Gastrocnemius medialis (tissue), 4 donors: ENCODE measurements around the gene NTS. TPM values are rescaled to one million over a fixed set of nuclear protein-coding genes. Genes with fewer than 3 reads are reported as not detected.

ENCODE experiments used
- ATAC-seq, 2 donors: fragments of 150-250 bp; one replicate each; pipeline ENCODE4 v1.9.1; 2016
- DNase-seq, 2 donors: peaks; one replicate each; pipeline ENCODE4 v3.0.0-alpha.2; 2019
- H3K27ac ChIP-seq, 4 donors: fragments of 200-600 bp; sonication (generic); 1 replicate in 1 of 4; 2 replicates in 3 of 4; pipeline ENCODE4 v1.5.1; 2016 to 2018; ENCODE audit warnings: mild to moderate bottlenecking in 2 of 4, moderate library complexity in 1 of 4
- H3K27me3 ChIP-seq, 3 donors: fragments of 200-600 bp; sonication (generic) in 2 of 3; 1 replicate in 1 of 3; 2 replicates in 2 of 3; pipeline versions ENCODE4 v1.5.1 to v1.6.0; 2016 to 2019; ENCODE audit warnings: mild to moderate bottlenecking in 1 of 3, moderate library complexity in 1 of 3
- H3K36me3 ChIP-seq, 2 donors: fragments of 200-600 bp; sonication (generic) in 1 of 2; one replicate each; pipeline ENCODE4 v1.5.1; 2017 to 2018
- H3K4me1 ChIP-seq, 2 donors: fragments of 200-600 bp; sonication (generic) in 1 of 2; one replicate each; pipeline ENCODE4 v1.5.1; 2016 to 2017; ENCODE audit warnings: mild to moderate bottlenecking in 2 of 2
- H3K4me3 ChIP-seq, 4 donors: fragments of 200-600 bp; sonication (generic) in 3 of 4; 1 replicate in 1 of 4; 2 replicates in 3 of 4; pipeline ENCODE4 v1.5.1; 2016 to 2019; ENCODE audit warnings: mild to moderate bottlenecking in 2 of 4
- H3K9me3 ChIP-seq, 3 donors: fragments of 200-600 bp; sonication (generic) in 2 of 3; 1 replicate in 1 of 3; 2 replicates in 2 of 3; pipeline ENCODE4 v1.5.1; 2016 to 2019
- CTCF ChIP-seq, 5 experiments: fragments of 450-650 bp in 3 of 5; fragments of 200-600 bp in 2 of 5; sonication (generic) in 2 of 5; IDR thresholded peaks in 4 of 5; conservative IDR thresholded peaks in 1 of 5; 1 replicate in 4 of 5; 2 replicates in 1 of 5; pipeline ENCODE4 v1.5.1; 2016 to 2019; ENCODE audit warnings: antibody characterized with exemption in 5 of 5, mild to moderate bottlenecking in 3 of 5, moderate library complexity in 3 of 5
- POLR2A ChIP-seq, 2 donors: fragments of 450-650 bp; IDR thresholded peaks; one replicate each; pipeline ENCODE4 v1.6.1; 2017; ENCODE audit warnings: antibody characterized with exemption in 2 of 2, mild to moderate bottlenecking in 2 of 2, moderate library complexity in 2 of 2
- in situ Hi-C, 4 donors: fragments of 200-750 bp; cut with MboI; loops; one replicate each; pipeline versions ENCODE4 v1.15.0 to v1.8.0; 2017; ENCODE audit warnings: low sequenced_read_pairs in 4 of 4
- intact Hi-C: fragments of 100-400 bp; cut with DNase I; formaldehyde crosslinking; loops from one replicate; pipeline ENCODE4 v1.15.1; 2023; ENCODE audit warnings: low total_unique reads
- total RNA-seq, 4 donors: library from RNA; depleted of rRNA; stranded (reverse); fragments of >200 nt; gene quantifications; one replicate each; pipeline versions ENCODE4 v1.1.0 to v1.2.3, GENCODE V29; 2016

NTS gene
- total RNA-seq, 4 donors from 2014 or later, result not detected

- DNase-seq (no peak), ATAC-seq (no peak)
- H3K27ac ChIP-seq, result peak overlapping the region in 1 of 4 donors; percentile 9
- no peaks in the 10 kb centered on the region for H3K36me3 ChIP-seq
- H3K4me1 ChIP-seq, result peaks cover 0 to 5% of the 10 kb centered on the region in 2 donors
- H3K9me3 ChIP-seq, result no peaks in the 10 kb centered on the region
- H3K27me3 ChIP-seq, result no peaks in the 10 kb centered on the region
- intact Hi-C loops (no loop called here), in situ Hi-C loops (no loop called here)
- H3K4me3 ChIP-seq, result no peak overlapping the region
- TF ChIP-seq POLR2A (IDR thresholded peaks at IDR 0.05), result no peak
- no peak for TF ChIP-seq CTCF (IDR thresholded peaks at IDR 0.05 in 4 of 5, conservative IDR thresholded peaks at IDR 0.05 in 1 of 5)
Measured at GRCh38 chr12:85831327-85831990, 42.6 kb upstream of the NTS start.

- H3K4me3 ChIP-seq, result no peak overlapping the region
- no peak for ATAC-seq
Measured at GRCh38 chr12:85833579-85833978, 40.5 kb upstream of the NTS start.

DNA sequence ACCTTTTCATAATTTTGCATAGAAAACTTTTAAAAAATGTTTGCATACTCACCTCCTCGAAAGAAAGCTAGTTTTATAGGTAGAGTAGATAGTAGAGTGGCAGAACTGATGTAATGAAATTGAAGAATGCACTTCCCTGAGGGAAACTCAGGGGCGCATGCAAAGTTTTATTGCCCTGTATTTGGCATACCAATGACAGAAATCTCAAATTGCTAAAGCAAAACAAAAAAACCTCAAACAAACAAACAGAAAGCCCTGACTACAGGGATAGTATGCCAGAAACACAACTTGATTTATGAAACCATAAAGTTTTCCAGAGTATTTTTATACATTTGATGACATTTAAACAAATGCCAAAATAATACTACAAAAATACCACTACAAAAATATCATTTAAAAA is 39.7 kb upstream of the NTS start:
- peaks cover 0 to 5% of the 10 kb centered on the region in 2 donors for H3K4me1 ChIP-seq
- DNase-seq (no peak), ATAC-seq (no peak)
- H3K9me3 ChIP-seq, result no peaks in the 10 kb centered on the region
- H3K36me3 ChIP-seq, result no peaks in the 10 kb centered on the region
- intact Hi-C loops, result no loop called here
- peak overlapping the region in 3 of 4 donors; percentile 41 to 57 (median 52) for H3K4me3 ChIP-seq
- in situ Hi-C loops, result no loop called here
- no peak for TF ChIP-seq CTCF (IDR thresholded peaks at IDR 0.05 in 4 of 5, conservative IDR thresholded peaks at IDR 0.05 in 1 of 5)
- no peak for TF ChIP-seq POLR2A (IDR thresholded peaks at IDR 0.05)
- no peaks in the 10 kb centered on the region for H3K27me3 ChIP-seq
- H3K27ac ChIP-seq, result peak overlapping the region; percentile 55 to 76 (median 70)

More at GRCh38 chr12:85833579-85833978, 40.5 kb upstream of the NTS start:
- in situ Hi-C loops, result no loop called here
- Histone ChIP-seq H3K9me3 (no peaks in the 10 kb centered on the region), H3K36me3 (no peaks in the 10 kb centered on the region), H3K4me1 (peaks cover 0 to 5% of the 10 kb centered on the region in 2 donors), H3K27me3 (no peaks in the 10 kb centered on the region), H3K27ac (no peak overlapping the region)
- intact Hi-C loops, result no loop called here
- no peak for TF ChIP-seq CTCF (IDR thresholded peaks at IDR 0.05 in 4 of 5, conservative IDR thresholded peaks at IDR 0.05 in 1 of 5)
- DNase-seq, result no peak

GRCh38 chr12:85835426-85836196 is 38.5 kb upstream of the NTS start:
- DNase-seq, result no peak
- Histone ChIP-seq H3K36me3 (no peaks in the 10 kb centered on the region), H3K4me1 (peaks cover 0 to 5% of the 10 kb centered on the region in 2 donors), H3K4me3 (peak overlapping the region; percentile 41 to 57 (median 50)), H3K9me3 (no peaks in the 10 kb centered on the region), H3K27ac (peak overlapping the region; percentile 55 to 76 (median 70)), H3K27me3 (no peaks in the 10 kb centered on the region)
- no peak for TF ChIP-seq POLR2A (IDR thresholded peaks at IDR 0.05)
- no peak for TF ChIP-seq CTCF (IDR thresholded peaks at IDR 0.05 in 4 of 5, conservative IDR thresholded peaks at IDR 0.05 in 1 of 5)
- peak; percentile 21 to 47 for ATAC-seq
- in situ Hi-C loops, result no loop called here
- intact Hi-C loops, result no loop called here
